K562 (cell line): ENCODE results near the gene TPRG1L. TPM values are rescaled to one million over a fixed set of nuclear protein-coding genes. Genes with fewer than 3 reads are reported as not detected.

Source experiments
- CHD4 ChIP-seq: fragments of 200-600 bp; sonication (generic); IDR thresholded peaks from 3 replicates; pipeline ENCODE4 v1.6.1; 2012; ENCODE audit warnings: low read depth, mild to moderate bottlenecking, mixed read lengths, low read length, inconsistent platforms; ENCODE audit not compliant: insufficient read depth, insufficient replicate concordance, poor library complexity, severe bottlenecking
- NEUROD1 ChIP-seq: fragments of 150-350 bp; IDR thresholded peaks from 2 replicates; pipeline ENCODE4 v1.6.1; 2014; ENCODE audit warnings: borderline replicate concordance, low read length, low read depth; ENCODE audit not compliant: partially characterized antibody
- NFE2L1 ChIP-seq: fragments of 450-650 bp; IDR thresholded peaks from 2 replicates; pipeline ENCODE4 v1.6.1; 2016; ENCODE audit warnings: missing genetic modification characterization, low read depth, mild to moderate bottlenecking, missing compliant biosample characterization, moderate library complexity, borderline replicate concordance
- RREB1 ChIP-seq: fragments of 250-450 bp; sonication (Bioruptor Pico); IDR thresholded peaks from 2 replicates; pipeline ENCODE4 v1.4.0; 2020
- SIN3B ChIP-seq: fragments of 450-650 bp; IDR thresholded peaks from 2 replicates; pipeline ENCODE4 v1.6.1; 2017; ENCODE audit warnings: low read depth, mild to moderate bottlenecking, moderate library complexity
- SNIP1 ChIP-seq: fragments of 450-650 bp; IDR thresholded peaks from 2 replicates; pipeline ENCODE4 v1.7.1; 2017; ENCODE audit warnings: low read depth, mild to moderate bottlenecking
- U2AF1 ChIP-seq: fragments of 200-400 bp; formaldehyde crosslinking; optimal IDR thresholded peaks from 2 replicates; pipeline ENCODE3; 2017; ENCODE audit warnings: mild to moderate bottlenecking, low read depth, low read length, moderate library complexity
- XRCC4 ChIP-seq: IDR thresholded peaks from one replicate; pipeline ENCODE4 v1.6.1; 2011; ENCODE audit not compliant: insufficient read depth, insufficient read length; ENCODE audit errors: extremely low read depth
- ZBTB40 ChIP-seq, 2 experiments: fragments of 450-650 bp in 1 of 2; sonication (generic) in 1 of 2; formaldehyde crosslinking in 1 of 2; IDR thresholded peaks; 2 replicates each; pipeline versions ENCODE4 v1.7.1 to v1.9.0; 2016 to 2022; ENCODE audit warnings: inconsistent platforms in 1 of 2, mild to moderate bottlenecking in 1 of 2, missing genetic modification reagents in 1 of 2
- ZNF354B ChIP-seq: fragments of 250-450 bp; sonication (Bioruptor Pico); IDR thresholded peaks from 2 replicates; pipeline ENCODE4 v1.4.0; 2020
- ZNF830 ChIP-seq: fragments of 250-450 bp; sonication (Bioruptor Pico); IDR thresholded peaks from 2 replicates; pipeline ENCODE4 v1.5.0; 2021; ENCODE audit warnings: mild to moderate bottlenecking
- polyA plus RNA-seq, 8 experiments: library from polyadenylated mRNA; depleted of rRNA in 4 of 8; stranded (reverse) in 5 of 8; unstranded in 3 of 8; fragments of >200 nt; fragmentation: Nextera tagmentation in 2 of 8; fragmentation: Illumina TruSeq in 1 of 8; extraction: Ambion mirVana in 2 of 8; extraction: Trizol in 1 of 8; gene quantifications; 2 replicates each; pipeline versions ENCODE4 v1.2.1 to v1.2.3, GENCODE V29; 2011 to 2014; ENCODE audit warnings: inconsistent platforms in 1 of 8, missing spikeins in 1 of 8
- total RNA-seq, 7 experiments: library from RNA; depleted of rRNA in 6 of 7; stranded (reverse); fragments of >200 nt in 6 of 7; fragmentation: Illumina TruSeq in 2 of 7; extraction: Trizol in 2 of 7; gene quantifications; 2 replicates each; pipeline versions ENCODE4 v1.2.1 to v1.2.3, GENCODE V29; 2011 to 2021; ENCODE audit warnings: low replicate concordance in 1 of 7

Gene TPRG1L
- total and polyA plus RNA-seq, 9 of the 15 experiments (the other 6 are each of a cell fraction or from before 2014, with no cell fraction given) = 1.6 to 11.0 (median 6.2) TPM

GRCh38 chr1:3624200-3625136 is at the start of gene TPRG1L (continued):
- TF ChIP-seq RREB1 (CRISPR knock-in tag) = no peak
- TF ChIP-seq XRCC4 = no peak
- peak; percentile 34 for TF ChIP-seq CHD4
- TF ChIP-seq SNIP1 = no peak
- TF ChIP-seq ZBTB40 (IDR thresholded peaks at IDR 0.05) = peak; percentile 98
- TF ChIP-seq ZBTB40 (CRISPR knock-in tag; IDR thresholded peaks at IDR 0.05) = no peak
- TF ChIP-seq NFE2L1 = no peak
- TF ChIP-seq NEUROD1 = peak; percentile 89
- peak; percentile 18; the same call in 1 of the 2 replicates for TF ChIP-seq SIN3B
- no peak for TF ChIP-seq ZNF830 (CRISPR knock-in tag)
- TF ChIP-seq U2AF1 = no peak
- no peak for TF ChIP-seq ZNF354B
